Astrocyte (in vitro differentiated cells and primary cell): ENCODE data around the gene TMEM231. TPM values are rescaled to one million over a fixed set of nuclear protein-coding genes. Genes with fewer than 3 reads are reported as not detected.

ENCODE experiments used
- total RNA-seq: library from RNA; stranded (reverse); gene quantifications from 2 replicates; pipeline ENCODE4 v1.2.1, GENCODE V29; 2021

The TMEM231 gene
- total RNA-seq, 1 donor from 2014 or later, result 10.5 TPM

Other genes with a start within 250 kb of the TMEM231 start
- gene CFDP1, start 122.7 kb downstream of the TMEM231 start, total RNA-seq, result 36.9 and 38.7 TPM in 2 replicates
- 15.2 and 16.4 TPM in 2 replicates for gene TMEM170A, start 91.6 kb downstream of the TMEM231 start, total RNA-seq
- gene CHST6, start 60.8 kb downstream of the TMEM231 start, total RNA-seq, result 2.5 and 3.4 TPM in 2 replicates
- 0.09 TPM in 1 of 2 replicates, not detected in the other for gene CHST5, start 20.1 kb downstream of the TMEM231 start, total RNA-seq
- gene GABARAPL2, start 10.1 kb upstream of the TMEM231 start, total RNA-seq, result 108 and 109 TPM in 2 replicates
- 37.4 and 37.9 TPM in 2 replicates for gene ADAT1, start 67.0 kb upstream of the TMEM231 start, total RNA-seq
- 150 and 155 TPM in 2 replicates for gene KARS1, start 91.4 kb upstream of the TMEM231 start, total RNA-seq
- gene TERF2IP, start 91.5 kb upstream of the TMEM231 start, total RNA-seq, result 57.4 and 65.7 TPM in 2 replicates
- not detected in 2 replicates for gene CPHXL2, start 120.8 kb upstream of the TMEM231 start, total RNA-seq
- not detected in 2 replicates for gene DUXB, start 145.2 kb upstream of the TMEM231 start, total RNA-seq
- gene CPHXL, start 170.2 kb upstream of the TMEM231 start, total RNA-seq, result not detected in 2 replicates